Ascending aorta (tissue), 2 donors: ENCODE results near the gene DPAGT1. TPM values are rescaled to one million over a fixed set of nuclear protein-coding genes. Genes with fewer than 3 reads are reported as not detected.

Experiments used
- DNase-seq, 2 donors: peaks; one replicate each; pipeline ENCODE4 v3.0.0-alpha.2; 2019; ENCODE audit warnings: low spot score in 2 of 2
- H3K27ac ChIP-seq, 2 donors: fragments of 200-600 bp; sonication (generic); one replicate each; pipeline ENCODE4 v1.5.1; 2016 to 2017; ENCODE audit warnings: mild to moderate bottlenecking in 1 of 2
- H3K27me3 ChIP-seq: fragments of 200-600 bp; sonication (generic); one replicate; pipeline ENCODE4 v1.5.1; 2017
- H3K36me3 ChIP-seq, 2 donors: fragments of 200-600 bp; sonication (generic); one replicate each; pipeline ENCODE4 v1.5.1; 2016
- H3K4me1 ChIP-seq, 2 donors: fragments of 200-600 bp; sonication (generic); one replicate each; pipeline ENCODE4 v1.5.1; 2016 to 2017; ENCODE audit warnings: mild to moderate bottlenecking in 1 of 2
- H3K4me3 ChIP-seq, 2 donors: fragments of 200-600 bp; sonication (generic); one replicate each; pipeline ENCODE4 v1.5.1; 2016 to 2017; ENCODE audit warnings: mild to moderate bottlenecking in 1 of 2
- H3K9me3 ChIP-seq, 2 donors: fragments of 200-600 bp; sonication (generic); one replicate each; pipeline ENCODE4 v1.5.1; 2016
- intact Hi-C: fragments of 100-400 bp; cut with DNase I; formaldehyde crosslinking; loops from one replicate; pipeline ENCODE4 v1.15.1; 2023
- total RNA-seq: library from RNA; depleted of rRNA; stranded (reverse); fragments of >200 nt; gene quantifications from one replicate; pipeline ENCODE4 v1.1.0, GENCODE V29; 2016
- TF ChIP-seq, protein P1 (sequence below), 3 experiments: fragments of 200-600 bp in 2 of 3; fragments of 450-650 bp in 1 of 3; sonication (generic) in 2 of 3; IDR thresholded peaks; one replicate each; pipeline ENCODE4 v1.5.1; 2016 to 2019; ENCODE audit warnings: antibody characterized with exemption in 3 of 3, mild to moderate bottlenecking in 1 of 3, moderate library complexity in 1 of 3

Gene DPAGT1
- total RNA-seq, 1 donor from 2014 or later = 61.9 TPM

- H3K36me3 ChIP-seq = peaks cover 7% of the 10 kb centered on the region in 2 donors
- intact Hi-C loops = no loop called here
- TF ChIP-seq, protein P1, sequence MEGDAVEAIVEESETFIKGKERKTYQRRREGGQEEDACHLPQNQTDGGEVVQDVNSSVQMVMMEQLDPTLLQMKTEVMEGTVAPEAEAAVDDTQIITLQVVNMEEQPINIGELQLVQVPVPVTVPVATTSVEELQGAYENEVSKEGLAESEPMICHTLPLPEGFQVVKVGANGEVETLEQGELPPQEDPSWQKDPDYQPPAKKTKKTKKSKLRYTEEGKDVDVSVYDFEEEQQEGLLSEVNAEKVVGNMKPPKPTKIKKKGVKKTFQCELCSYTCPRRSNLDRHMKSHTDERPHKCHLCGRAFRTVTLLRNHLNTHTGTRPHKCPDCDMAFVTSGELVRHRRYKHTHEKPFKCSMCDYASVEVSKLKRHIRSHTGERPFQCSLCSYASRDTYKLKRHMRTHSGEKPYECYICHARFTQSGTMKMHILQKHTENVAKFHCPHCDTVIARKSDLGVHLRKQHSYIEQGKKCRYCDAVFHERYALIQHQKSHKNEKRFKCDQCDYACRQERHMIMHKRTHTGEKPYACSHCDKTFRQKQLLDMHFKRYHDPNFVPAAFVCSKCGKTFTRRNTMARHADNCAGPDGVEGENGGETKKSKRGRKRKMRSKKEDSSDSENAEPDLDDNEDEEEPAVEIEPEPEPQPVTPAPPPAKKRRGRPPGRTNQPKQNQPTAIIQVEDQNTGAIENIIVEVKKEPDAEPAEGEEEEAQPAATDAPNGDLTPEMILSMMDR (IDR thresholded peaks at IDR 0.05) = no peak
- no peak for DNase-seq
- H3K9me3 ChIP-seq = no peaks in the 10 kb centered on the region
- peaks cover 15 to 24% of the 10 kb centered on the region in 2 donors for H3K4me1 ChIP-seq
- H3K27me3 ChIP-seq = no peaks in the 10 kb centered on the region
- peak overlapping the region in 1 of 2 donors; percentile 89 for H3K4me3 ChIP-seq
- H3K27ac ChIP-seq = peak overlapping the region; percentile 21 to 96
Observed at GRCh38 chr11:119091966-119092879, 9.4 kb downstream of the DPAGT1 start.

GRCh38 chr11:119091178-119091577 lies 10.5 kb downstream of the DPAGT1 start:
- no peak overlapping the region for H3K27ac ChIP-seq
- no peak for DNase-seq
- H3K36me3 ChIP-seq = no peaks in the 10 kb centered on the region
- H3K9me3 ChIP-seq = no peaks in the 10 kb centered on the region
- H3K4me1 ChIP-seq = peaks cover 15 to 24% of the 10 kb centered on the region in 2 donors
- TF ChIP-seq, protein P1 (IDR thresholded peaks at IDR 0.05) = no peak
- H3K4me3 ChIP-seq = no peak overlapping the region
- intact Hi-C loops = no loop called here
- H3K27me3 ChIP-seq = no peaks in the 10 kb centered on the region

GRCh38 chr11:119089319-119089718 lies 12.3 kb downstream of the DPAGT1 start:
- Histone ChIP-seq H3K4me3 (no peak overlapping the region), H3K36me3 (no peaks in the 10 kb centered on the region), H3K4me1 (peaks cover 18 to 30% of the 10 kb centered on the region in 2 donors), H3K27me3 (no peaks in the 10 kb centered on the region), H3K27ac (no peak overlapping the region), H3K9me3 (no peaks in the 10 kb centered on the region)
- DNase-seq = no peak
- intact Hi-C loops = loop anchor here (10.0 kb wide), 1 partner anchor 515 kb away; the partner anchor contains the start of gene ARCN1
- TF ChIP-seq, protein P1 (IDR thresholded peaks at IDR 0.05) = no peak

GRCh38 chr11:119088406-119088805 lies 13.2 kb downstream of the DPAGT1 start:
- intact Hi-C loops = loop anchor here (10.0 kb wide), 1 partner anchor 514 kb away; the partner anchor contains the start of gene ARCN1
- H3K4me1 ChIP-seq = peaks cover 13 to 25% of the 10 kb centered on the region in 2 donors
- no peak overlapping the region for H3K27ac ChIP-seq
- no peaks in the 10 kb centered on the region for H3K36me3 ChIP-seq
- TF ChIP-seq, protein P1 (IDR thresholded peaks at IDR 0.05) = no peak
- no peak overlapping the region for H3K4me3 ChIP-seq
- no peaks in the 10 kb centered on the region for H3K27me3 ChIP-seq
- no peak for DNase-seq
- no peaks in the 10 kb centered on the region for H3K9me3 ChIP-seq

- intact Hi-C loops = loop anchor here (10.0 kb wide), 1 partner anchor 513 kb away; the partner anchor contains the start of gene ARCN1
Observed at GRCh38 chr11:119087747-119088241, 13.9 kb downstream of the DPAGT1 start.

More at GRCh38 chr11:119087747-119088241, 13.9 kb downstream of the DPAGT1 start:
- TF ChIP-seq, protein P1 (IDR thresholded peaks at IDR 0.05) = no peak
- no peaks in the 10 kb centered on the region for H3K36me3 ChIP-seq
- peaks cover 8 to 19% of the 10 kb centered on the region in 2 donors for H3K4me1 ChIP-seq
- no peaks in the 10 kb centered on the region for H3K9me3 ChIP-seq
- no peak overlapping the region for H3K4me3 ChIP-seq
- no peak for DNase-seq
- H3K27me3 ChIP-seq = no peaks in the 10 kb centered on the region
- no peak overlapping the region for H3K27ac ChIP-seq
